Adrenal gland (tissue), 5 donors: Measurements from ENCODE around the gene SPAG4.

Source experiments
- CTCF ChIP-seq, 6 experiments: fragments of 450-650 bp in 4 of 6; fragments of 200-600 bp in 2 of 6; sonication (generic) in 1 of 6; IDR thresholded peaks; 1 replicate in 5 of 6; 2 replicates in 1 of 6; pipeline versions ENCODE4 v1.5.1 to v1.8.0; 2016 to 2021; ENCODE audit warnings: antibody characterized with exemption in 6 of 6, mild to moderate bottlenecking in 2 of 6, moderate library complexity in 1 of 6
- POLR2A ChIP-seq, 2 donors: fragments of 450-650 bp; IDR thresholded peaks; one replicate each; pipeline ENCODE4 v1.6.1; 2017; ENCODE audit warnings: antibody characterized with exemption in 2 of 2, mild to moderate bottlenecking in 2 of 2, moderate library complexity in 1 of 2
- donor health status: DM: no; HTN: no; CAD: no.

- TF ChIP-seq CTCF (IDR thresholded peaks at IDR 0.05) (no peak), POLR2A (IDR thresholded peaks at IDR 0.05) (no peak)
Measured at GRCh38 chr20:35660122-35660937, 44.7 kb downstream of the SPAG4 start.
